Pancreas (tissue), 10 donors: Measurements from ENCODE around the gene HMMR. TPM values are rescaled to one million over a fixed set of nuclear protein-coding genes. Genes with fewer than 3 reads are reported as not detected.
A peak's percentile ranks its signal among the peaks of the same experiment; 100 is the strongest.

Experiments used
- ATAC-seq, 4 donors: fragments of 200-7000 bp; cut with Tn5 transposase; one replicate each; pipeline versions ENCODE4 v1.8.0 to v1.9.1; 2020; ENCODE audit warnings: mild to moderate bottlenecking in 4 of 4, moderate library complexity in 4 of 4
- DNase-seq, 6 donors: peaks; one replicate each; pipeline ENCODE4 v3.0.0-alpha.2; 2020
- FAIRE-seq: peaks from 2 replicates; lab custom pipeline; 2012; peaks lifted over from hg19 to GRCh38; lab: Jason Lieb, UNC
- H3K27ac ChIP-seq, 4 donors: fragments of 200-600 bp; sonication (generic); 1 replicate in 3 of 4; 2 replicates in 1 of 4; pipeline versions ENCODE4 v1.5.0 to v1.8.0; 2020
- H3K27me3 ChIP-seq, 4 donors: fragments of 200-600 bp; one replicate each; pipeline ENCODE4 v1.8.0; 2021
- H3K36me3 ChIP-seq, 3 donors: fragments of 200-600 bp; sonication (generic) in 1 of 3; one replicate each; pipeline versions ENCODE4 v1.5.0 to v1.8.0; 2020 to 2021
- H3K4me1 ChIP-seq, 3 donors: fragments of 200-600 bp; one replicate each; pipeline ENCODE4 v1.8.0; 2021
- H3K4me3 ChIP-seq, 4 donors: fragments of 200-600 bp; sonication (generic) in 2 of 4; one replicate each; pipeline versions ENCODE4 v1.5.0 to v1.8.0; 2020 to 2021
- H3K9me3 ChIP-seq, 4 donors: fragments of 200-600 bp; one replicate each; pipeline ENCODE4 v1.8.0; 2021
- CTCF ChIP-seq, 4 donors: fragments of 200-600 bp; sonication (generic) in 3 of 4; IDR thresholded peaks; one replicate each; pipeline versions ENCODE4 v1.5.0 to v1.8.0; 2021; ENCODE audit warnings: antibody characterized with exemption in 4 of 4
- WGBS, 2 donors: extraction: QIAGEN DNeasy Blood & Tissue Kit; methylation state at CpG; one replicate each; pipeline ENCODE4 v1.1.7; 2013; 5-methylcytosine and 5-hydroxymethylcytosine counted together
- intact Hi-C, 3 donors: fragments of 100-400 bp; cut with DNase I; formaldehyde crosslinking; loops; one replicate each; pipeline versions ENCODE4 v1.11.1 to v1.14.2; 2022
- polyA plus RNA-seq, 2 donors: library from polyadenylated mRNA; stranded (reverse); fragments of 200-250 nt; gene quantifications; one replicate each; pipeline ENCODE4 v1.2.3, GENCODE V29; 2013
- total RNA-seq, 6 donors: library from RNA; stranded (reverse); fragmentation: NEBNext Ultra II Directional in 4 of 6; extraction: Animal tissue kit (Norgen Biotek cat#: 25700) in 4 of 6; gene quantifications; one replicate each; pipeline versions ENCODE4 v1.2.1 to v1.2.4, GENCODE V29; 2021 to 2023
- donor health status: healthy with polysubstance abuse.
- donor health status: DM: no; HTN: no; CAD: no; lungs with moderate emphysema.
- donor health status: DM: no; HTN: no; CAD: no.
- donor health status: control.
- donor health status: control.
- donor health status: Bipolar disorder and iron deficiency.
- donor health status: DM: yes; HTN: yes; CAD: no.
- donor health status: DM: no; HTN: no; CAD: no.
- donor health status: DM: no; HTN: no; CAD: no.
- donor health status: DM: yes; HTN: yes; CAD: no.

HMMR gene
- total and polyA plus RNA-seq, 8 donors: 0.07 to 0.84 (median 0.26) TPM; not detected in 1

GRCh38 chr5:163456029-163456589, 4.3 kb upstream of the HMMR start:
- ATAC-seq: no peak

GRCh38 chr5:163456840-163457239, 3.6 kb upstream of the HMMR start:
- Histone ChIP-seq H3K4me1 (peaks cover 0 to 20% (median 12%) of the 10 kb centered on the region in 3 donors), H3K36me3 (peaks cover 0 to 14% (median 0%) of the 10 kb centered on the region in 3 donors), H3K27me3 (no peaks in the 10 kb centered on the region), H3K27ac (no peak overlapping the region), H3K4me3 (no peak overlapping the region), H3K9me3 (no peaks in the 10 kb centered on the region)
- WGBS, 2 donors: 94 to 95% methylated on average over 7 of the region's 7 CpGs
- ATAC-seq: no peak
- intact Hi-C loops: no loop called here
- FAIRE-seq: no peak
- DNase-seq: no peak
- TF ChIP-seq CTCF (IDR thresholded peaks at IDR 0.05): no peak

More at GRCh38 chr5:163456029-163456589, 4.3 kb upstream of the HMMR start:
- WGBS, 2 donors: 80 to 85% methylated on average over 2 of the region's 2 CpGs
- no peaks in the 10 kb centered on the region for H3K27me3 ChIP-seq
- TF ChIP-seq CTCF (IDR thresholded peaks at IDR 0.05): no peak
- no peak for DNase-seq
- peaks cover 0 to 19% (median 10%) of the 10 kb centered on the region in 3 donors for H3K4me1 ChIP-seq
- H3K9me3 ChIP-seq: no peaks in the 10 kb centered on the region
- intact Hi-C loops: no loop called here
- H3K27ac ChIP-seq: no peak overlapping the region
- no peak for FAIRE-seq
- peaks cover 0 to 14% (median 0%) of the 10 kb centered on the region in 3 donors for H3K36me3 ChIP-seq
- H3K4me3 ChIP-seq: no peak overlapping the region

GRCh38 chr5:163458778-163459385, 1.6 kb upstream of the HMMR start:
- no peaks in the 10 kb centered on the region for H3K27me3 ChIP-seq
- H3K9me3 ChIP-seq: no peaks in the 10 kb centered on the region
- H3K4me3 ChIP-seq: peak overlapping the region; percentile 60 to 85 (median 72)
- ATAC-seq (no peak), FAIRE-seq (no peak), DNase-seq (no peak)
- peak overlapping the region; percentile 90 to 97 (median 93) for H3K27ac ChIP-seq
- peaks cover 0 to 23% (median 15%) of the 10 kb centered on the region in 3 donors for H3K4me1 ChIP-seq
- intact Hi-C loops: no loop called here
- TF ChIP-seq CTCF (IDR thresholded peaks at IDR 0.05): no peak
- 17 to 27% methylated on average over 6 of the region's 6 CpGs for WGBS, 2 donors
- peaks cover 0 to 6% (median 0%) of the 10 kb centered on the region in 3 donors for H3K36me3 ChIP-seq

GRCh38 chr5:163459462-163459818, 992 bp upstream of the HMMR start:
- Histone ChIP-seq H3K27ac (peak overlapping the region; percentile 90 to 97 (median 93)), H3K9me3 (no peaks in the 10 kb centered on the region), H3K4me1 (peaks cover 0 to 22% (median 15%) of the 10 kb centered on the region in 3 donors), H3K27me3 (no peaks in the 10 kb centered on the region), H3K4me3 (peak overlapping the region; percentile 60 to 85 (median 72)), H3K36me3 (peaks cover 0 to 6% (median 0%) of the 10 kb centered on the region in 3 donors)
- WGBS, 2 donors: 0% methylated on average over 12 of the region's 12 CpGs
- no peak for FAIRE-seq
- intact Hi-C loops: no loop called here
- no peak for DNase-seq
- ATAC-seq: peak; percentile 10 to 22 (median 17)
- no peak for TF ChIP-seq CTCF (IDR thresholded peaks at IDR 0.05)
